Measurements from ENCODE around the gene CALR. TPM values are rescaled to one million over a fixed set of nuclear protein-coding genes. Genes with fewer than 3 reads are reported as not detected.
"Not testable (repeated sequence)": the region's sequence is repeated elsewhere in the genome, so short reads cannot be mapped to it uniquely, and the experiment has no call there.

The CALR gene
- total and polyA plus RNA-seq, 10 donors = 150 to 828 (median 406) TPM

- H3K27ac ChIP-seq = peak overlapping the region in 3 of 8 donors; percentile 6 to 16 (median 13)
- WGBS, 5 donors = 75 to 90% (median 76%) methylated on average over 14 to 16 of the region's 16 CpGs
- intact Hi-C loops (cut with DNase I; ENCODE audit: low total_unique reads) = no loop called here
Measured at GRCh38 chr19:12949363-12950283, 11.2 kb downstream of the CALR start.

GRCh38 chr19:12952050-12952449 is 13.6 kb downstream of the CALR start:
- DNase-seq; H3K27me3 ChIP-seq (replicated peaks in 1 of 7); H3K4me3 ChIP-seq; intact Hi-C loops (cut with DNase I; ENCODE audit: low total_unique reads); H3K9me3 ChIP-seq: not testable (repeated sequence)
- H3K27ac ChIP-seq = peak overlapping the region in 7 of 8 donors; percentile 7 to 93 (median 73)
- WGBS, 5 donors = 90 to 93% (median 93%) methylated on average over 6 of the region's 6 CpGs
- H3K36me3 ChIP-seq = peaks cover 5 to 84% (median 70%) of the 10 kb centered on the region in 6 donors
- H3K4me1 ChIP-seq = peaks cover 39 to 90% (median 66%) of the 10 kb centered on the region in 6 donors

More at GRCh38 chr19:12949363-12950283, 11.2 kb downstream of the CALR start:
- no peak for DNase-seq
- H3K4me1 ChIP-seq = peaks cover 28 to 86% (median 65%) of the 10 kb centered on the region in 6 donors
- H3K36me3 ChIP-seq = peaks cover 5 to 79% (median 75%) of the 10 kb centered on the region in 6 donors
- H3K27me3 ChIP-seq (replicated peaks in 1 of 7) = no peaks in the 10 kb centered on the region
- TF ChIP-seq CTCF (IDR thresholded peaks at IDR 0.05 in 8 of 11, conservative IDR thresholded peaks at IDR 0.05 in 3 of 11) (no peak), POLR2AphosphoS5 (IDR thresholded peaks at IDR 0.05) (no peak), POLR2A (IDR thresholded peaks at IDR 0.05) (no peak)
- H3K4me3 ChIP-seq = no peak overlapping the region
- no peaks in the 10 kb centered on the region for H3K9me3 ChIP-seq

DNA sequence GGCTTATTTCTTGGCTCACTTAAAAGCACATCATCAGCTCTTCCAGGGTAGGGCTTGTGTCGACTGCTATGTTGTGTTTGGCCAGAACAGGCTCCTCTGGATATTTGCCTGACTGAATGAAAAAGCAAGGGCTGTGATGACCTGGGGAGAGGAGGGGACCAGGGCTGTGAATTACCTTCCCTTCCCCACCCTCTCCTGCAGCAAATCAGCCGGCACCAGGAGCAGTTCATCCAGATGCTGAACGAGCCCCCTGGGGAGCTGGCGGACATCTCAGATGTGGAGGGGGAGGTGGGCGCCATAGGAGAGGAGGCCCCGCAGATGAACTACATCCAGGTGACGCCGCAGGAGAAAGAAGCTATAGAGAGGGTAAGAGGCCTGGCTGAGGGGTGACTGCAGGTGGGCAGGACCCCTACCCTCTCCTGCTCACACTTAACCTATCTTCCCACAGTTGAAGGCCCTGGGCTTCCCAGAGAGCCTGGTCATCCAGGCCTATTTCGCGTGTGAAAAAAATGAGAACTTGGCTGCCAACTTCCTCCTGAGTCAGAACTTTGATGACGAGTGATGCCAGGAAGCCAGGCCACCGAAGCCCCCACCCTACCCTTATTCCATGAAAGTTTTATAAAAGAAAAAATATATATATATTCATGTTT is 14.2 kb downstream of the CALR start:
- TF ChIP-seq POLR2AphosphoS5 (IDR thresholded peaks at IDR 0.05) (no peak), CTCF (IDR thresholded peaks at IDR 0.05 in 8 of 11, conservative IDR thresholded peaks at IDR 0.05 in 3 of 11) (no peak), POLR2A (IDR thresholded peaks at IDR 0.05) (no peak)

GRCh38 chr19:12953138-12953798 is 14.9 kb downstream of the CALR start:
- peaks cover 5 to 74% (median 61%) of the 10 kb centered on the region in 6 donors for H3K36me3 ChIP-seq
- no peaks in the 10 kb centered on the region for H3K27me3 ChIP-seq (replicated peaks in 1 of 7)
- peak overlapping the region; percentile 27 to 93 (median 67) for H3K27ac ChIP-seq
- H3K9me3 ChIP-seq = no peaks in the 10 kb centered on the region
- TF ChIP-seq POLR2AphosphoS5 (IDR thresholded peaks at IDR 0.05) (peak in 2 of 3 donors; percentile 49 to 71), POLR2A (IDR thresholded peaks at IDR 0.05) (no peak), CTCF (IDR thresholded peaks at IDR 0.05 in 8 of 11, conservative IDR thresholded peaks at IDR 0.05 in 3 of 11) (no peak)
- WGBS, 5 donors = 41 to 64% (median 51%) methylated on average over 11 of the region's 11 CpGs
- intact Hi-C loops (cut with DNase I; ENCODE audit: low total_unique reads) = no loop called here
- no peak for DNase-seq
- no peak overlapping the region for H3K4me3 ChIP-seq
- peaks cover 36 to 87% (median 59%) of the 10 kb centered on the region in 6 donors for H3K4me1 ChIP-seq

More for the DNA sequence above, 14.2 kb downstream of the CALR start:
- Histone ChIP-seq H3K36me3 (peaks cover 5 to 81% (median 67%) of the 10 kb centered on the region in 6 donors), H3K4me1 (peaks cover 36 to 89% (median 63%) of the 10 kb centered on the region in 6 donors), H3K27me3 (replicated peaks in 1 of 7) (no peaks in the 10 kb centered on the region), H3K4me3 (no peak overlapping the region), H3K27ac (peak overlapping the region; percentile 7 to 93 (median 67)), H3K9me3 (no peaks in the 10 kb centered on the region)
- no peak for DNase-seq
- intact Hi-C loops (cut with DNase I; ENCODE audit: low total_unique reads) = no loop called here
- WGBS, 5 donors = 58 to 74% (median 60%) methylated on average over 12 of the region's 12 CpGs

Measured in spleen (tissue), 11 donors.